DMS153 (cell line): ENCODE results near the gene MINDY3.
"Not testable (repeated sequence)": the region's sequence is repeated elsewhere in the genome, so short reads cannot be mapped to it uniquely, and the experiment has no call there.

Source experiments
- DNase-seq: peaks from one replicate; lab custom pipeline; 2025; lab: John Stamatoyannopoulos, UW

Gene MINDY3

DNA sequence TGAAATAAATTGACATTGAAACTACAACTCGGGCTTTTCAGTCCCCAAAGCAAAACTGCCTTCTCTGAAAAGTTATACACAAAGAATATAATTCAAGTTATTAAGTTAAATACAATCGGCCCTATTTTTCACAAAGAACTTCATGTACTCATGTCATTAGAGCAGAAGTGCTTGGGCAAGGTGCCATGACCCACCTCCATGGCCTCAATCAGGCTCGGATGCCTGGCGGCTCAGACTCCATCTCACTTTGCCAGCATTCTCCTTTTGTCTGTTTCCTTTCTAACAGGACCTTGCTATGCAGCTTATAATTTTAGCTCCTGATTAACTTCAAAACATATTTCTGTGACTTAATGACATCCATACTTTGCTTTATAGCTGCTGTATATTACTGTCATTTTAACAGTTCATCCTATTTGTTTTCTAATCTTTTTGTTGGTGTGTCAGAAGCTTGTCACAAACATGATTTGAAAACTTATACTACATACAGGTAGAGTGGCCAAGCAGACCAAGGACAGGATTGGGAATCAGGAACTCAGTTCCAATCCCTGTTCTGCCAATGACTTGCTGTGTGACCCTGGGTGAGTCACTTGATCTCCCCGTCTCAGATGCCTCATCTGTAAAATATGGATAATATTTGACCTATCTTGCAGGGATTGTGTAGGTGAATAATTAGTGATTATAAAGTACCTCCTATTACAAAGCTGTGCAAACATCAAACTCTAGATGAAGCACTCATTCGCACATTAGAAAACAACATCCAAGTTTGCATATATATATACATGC, 79.8 kb downstream of the MINDY3 start:
- DNase-seq, result no peak

DNA sequence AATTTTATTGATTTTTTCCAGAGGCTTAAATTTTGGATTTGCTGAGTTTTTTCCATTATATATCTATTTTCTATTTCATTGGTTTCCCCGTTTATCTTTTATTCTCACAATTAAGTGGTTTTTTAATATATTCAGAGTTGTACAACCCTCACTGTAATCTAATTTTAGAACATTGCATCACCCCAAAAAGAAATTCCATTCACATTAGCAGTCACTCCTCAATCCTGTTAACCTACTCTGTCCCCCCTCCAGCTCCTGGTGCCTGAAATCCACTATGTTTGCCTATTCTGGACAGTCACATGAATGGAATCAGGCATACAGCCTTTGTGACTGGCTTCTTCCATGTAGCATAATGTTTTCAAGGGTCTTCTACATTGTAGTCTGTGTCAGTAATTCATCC, 84.8 kb downstream of the MINDY3 start:
- no peak for DNase-seq

DNA sequence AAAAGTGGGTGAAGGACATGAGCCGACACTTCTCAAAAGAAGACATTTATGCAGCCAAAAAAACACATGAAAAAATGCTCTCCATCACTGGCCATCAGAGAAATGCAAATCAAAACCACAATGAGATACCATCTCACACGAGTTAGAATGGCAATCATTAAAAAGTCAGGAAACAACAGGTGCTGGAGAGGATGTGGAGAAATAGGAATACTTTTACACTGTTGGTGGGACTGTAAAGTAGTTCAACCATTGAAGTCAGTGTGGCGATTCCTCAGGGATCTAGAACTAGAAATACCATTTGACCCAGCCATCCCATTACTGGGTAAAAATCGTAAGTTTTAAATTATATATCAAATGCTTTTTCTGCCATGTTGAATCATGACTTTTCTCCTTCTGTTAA, 85.8 kb downstream of the MINDY3 start:
- not testable (repeated sequence) for DNase-seq

DNA sequence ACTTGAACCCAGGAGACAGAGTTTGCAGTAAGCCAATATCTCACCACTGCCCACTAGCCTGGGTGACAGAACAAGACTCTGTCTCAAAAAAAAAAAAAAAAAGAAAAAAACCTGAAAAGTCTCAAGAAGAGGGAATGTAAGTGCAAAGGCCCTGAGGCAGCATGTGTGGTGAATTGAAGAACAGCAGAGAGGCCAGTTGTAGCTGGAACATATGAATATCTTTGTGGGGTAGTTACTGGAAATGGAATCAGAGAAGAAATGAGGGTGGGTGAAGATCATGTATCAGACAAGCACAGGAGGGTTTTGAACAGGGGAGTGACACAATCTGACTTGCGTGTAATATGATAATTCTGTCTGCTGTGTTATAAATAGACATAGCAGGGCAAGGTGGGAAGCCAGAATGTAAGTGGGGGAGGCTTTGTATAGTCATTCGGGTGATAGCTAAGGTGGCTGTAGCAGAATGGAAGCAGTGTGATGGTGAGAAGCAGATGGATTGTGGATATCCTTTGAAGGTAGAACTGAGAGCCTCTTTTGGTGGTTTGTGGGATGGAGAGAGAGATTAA, 95.3 kb downstream of the MINDY3 start:
- no peak for DNase-seq

DNA sequence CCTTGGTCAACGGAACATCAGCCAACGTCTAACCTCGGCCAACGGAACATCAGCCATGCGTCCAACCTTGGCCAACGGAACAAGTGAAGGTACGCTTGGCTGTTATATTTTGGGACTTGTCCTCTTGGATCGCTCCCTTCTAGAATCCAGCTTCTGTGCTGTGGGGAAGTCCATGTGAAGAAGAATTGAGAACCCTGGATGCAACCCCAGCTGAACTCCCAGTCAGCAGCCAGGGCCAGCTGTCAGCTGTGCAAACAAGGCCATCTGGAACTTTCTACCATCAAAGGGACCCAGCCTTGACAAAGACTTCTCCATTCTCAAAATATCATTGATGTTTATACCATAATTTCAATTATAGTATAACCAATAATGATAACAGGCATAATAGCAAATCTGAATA, 97.3 kb downstream of the MINDY3 start:
- DNase-seq, result no peak

DNA sequence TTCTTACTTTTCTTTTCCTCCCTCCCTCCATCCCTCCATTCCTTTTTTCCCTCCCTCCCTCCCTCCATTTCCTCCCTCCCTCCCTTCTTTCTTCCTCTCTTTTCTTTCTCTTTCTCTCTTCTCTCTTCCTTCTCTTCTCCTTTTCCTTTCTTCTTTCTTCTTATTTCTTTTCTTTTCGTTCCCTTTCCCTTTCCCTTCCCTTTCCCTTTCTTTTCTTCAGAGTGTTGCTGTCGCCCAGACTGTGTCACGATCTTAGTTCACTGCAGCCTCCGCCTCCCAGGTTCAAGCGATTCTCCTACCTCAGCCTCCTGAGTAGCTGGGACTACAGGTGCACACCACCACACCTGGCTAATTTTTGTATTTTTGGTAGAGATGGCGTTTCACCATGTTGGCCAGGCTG, 98.1 kb downstream of the MINDY3 start:
- DNase-seq, result not testable (repeated sequence)

DNA sequence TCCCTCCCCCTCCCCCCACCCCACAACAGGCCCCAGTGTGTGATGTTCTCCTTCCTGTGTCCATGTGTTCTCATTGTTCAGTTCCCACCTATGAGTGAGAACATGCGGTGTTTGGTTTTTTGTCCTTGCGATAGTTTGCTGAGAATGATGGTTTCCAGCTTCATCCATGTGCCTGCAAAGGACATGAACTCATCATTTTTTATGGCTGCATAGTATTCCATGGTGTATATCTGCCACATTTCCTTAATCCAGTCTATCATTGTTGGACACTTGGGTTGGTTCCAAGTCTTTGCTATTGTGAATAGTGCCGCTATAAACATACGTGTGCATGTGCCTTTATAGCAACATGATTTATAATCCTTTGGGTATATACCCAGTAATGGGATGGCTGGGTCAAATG, 99.1 kb downstream of the MINDY3 start:
- DNase-seq, result not testable (repeated sequence)

DNA sequence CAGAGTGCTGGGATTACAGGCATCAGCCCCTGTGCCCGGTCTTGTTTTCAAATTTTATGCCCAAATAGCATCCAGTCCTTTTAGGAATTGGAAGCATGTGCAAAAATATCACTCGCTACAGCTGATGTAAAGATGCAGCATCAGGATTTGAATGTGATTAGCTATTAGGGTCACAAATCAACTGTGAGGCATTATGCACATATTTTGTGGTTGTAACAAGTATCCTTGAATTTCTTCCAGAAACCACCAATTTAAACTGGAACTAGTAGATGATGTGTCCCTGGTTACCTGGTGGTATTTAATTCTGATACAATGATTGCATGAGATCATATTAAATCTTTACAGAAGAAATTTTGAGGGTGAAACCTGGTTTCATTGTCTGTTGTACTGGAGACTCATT, 99.6 kb downstream of the MINDY3 start:
- DNase-seq, result no peak

DNA sequence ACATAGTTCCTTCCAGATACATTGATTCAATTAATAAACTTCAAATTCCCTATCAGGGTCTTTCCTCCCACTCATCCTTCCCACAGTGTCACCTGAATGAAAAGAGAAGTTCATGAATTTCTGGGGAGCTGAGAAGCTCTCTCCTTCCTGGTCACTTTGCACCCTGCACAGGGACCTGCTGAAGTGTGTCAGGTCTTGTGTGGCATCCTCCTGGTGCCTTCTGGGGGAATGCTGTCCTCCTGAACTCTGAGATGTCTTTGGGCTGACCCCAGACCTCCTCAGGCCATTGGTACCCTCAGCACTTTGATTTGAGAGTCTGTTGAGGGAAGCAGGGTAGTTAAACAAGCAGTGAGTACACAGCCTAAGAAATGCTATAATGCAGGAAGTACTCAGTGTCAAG, 101.0 kb downstream of the MINDY3 start:
- no peak for DNase-seq

DNA sequence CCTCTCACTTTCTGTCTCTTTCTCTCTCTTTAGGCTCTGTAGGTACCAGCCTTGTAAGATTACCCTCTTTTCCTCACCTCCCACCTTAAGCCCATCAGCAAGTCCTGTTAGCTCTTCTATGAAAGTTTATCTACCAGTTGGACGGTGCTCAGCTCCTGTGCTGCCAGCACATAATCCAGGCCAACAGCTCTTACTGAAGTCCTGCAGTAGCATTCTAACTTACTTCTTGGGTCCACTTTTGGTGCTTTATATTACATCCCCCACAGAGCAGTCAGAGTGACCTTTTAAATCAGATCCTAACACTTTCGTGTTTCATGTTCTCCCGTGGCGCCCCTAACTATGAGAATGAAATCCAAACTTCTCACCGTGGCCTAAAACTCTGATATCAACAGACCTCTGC, 101.7 kb downstream of the MINDY3 start:
- no peak for DNase-seq

DNA sequence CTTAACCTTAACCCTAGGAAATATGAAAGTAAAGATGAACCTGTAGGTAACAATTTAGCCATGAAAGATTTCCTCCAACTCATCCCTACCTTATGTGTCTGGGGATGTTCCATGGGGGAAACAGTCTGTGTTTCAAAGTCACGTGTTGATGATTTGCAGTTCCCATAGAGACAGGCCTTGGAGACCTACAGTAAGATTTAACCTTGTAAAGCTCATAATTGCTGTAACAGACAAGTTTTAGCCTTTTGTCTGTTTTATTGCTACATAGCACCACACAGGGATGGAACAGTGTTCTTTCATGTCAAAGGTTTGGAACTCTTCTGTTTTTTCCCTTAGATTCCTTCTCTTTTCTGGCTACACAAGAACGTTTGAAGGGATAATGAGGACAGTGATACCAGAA, 105.4 kb downstream of the MINDY3 start:
- no peak for DNase-seq

DNA sequence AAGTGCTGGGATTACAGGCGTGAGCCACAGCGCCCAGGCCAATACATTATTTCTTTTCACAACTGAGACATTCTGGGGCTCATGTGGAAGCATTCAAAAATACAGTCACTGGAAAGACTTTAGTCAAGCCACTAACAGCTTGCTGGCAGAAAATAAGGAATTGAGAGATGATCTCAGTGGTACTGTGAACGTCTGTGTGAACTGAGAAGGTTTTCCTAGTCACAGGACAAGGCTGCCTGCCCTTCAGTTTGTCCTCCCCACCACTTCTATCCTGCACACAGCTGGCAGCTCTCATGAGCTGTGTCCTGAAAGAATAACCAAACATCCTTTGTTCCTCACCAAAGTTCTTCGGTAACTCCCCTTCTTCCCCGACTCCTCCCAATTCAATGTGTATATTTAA, 109.3 kb downstream of the MINDY3 start:
- no peak for DNase-seq

DNA sequence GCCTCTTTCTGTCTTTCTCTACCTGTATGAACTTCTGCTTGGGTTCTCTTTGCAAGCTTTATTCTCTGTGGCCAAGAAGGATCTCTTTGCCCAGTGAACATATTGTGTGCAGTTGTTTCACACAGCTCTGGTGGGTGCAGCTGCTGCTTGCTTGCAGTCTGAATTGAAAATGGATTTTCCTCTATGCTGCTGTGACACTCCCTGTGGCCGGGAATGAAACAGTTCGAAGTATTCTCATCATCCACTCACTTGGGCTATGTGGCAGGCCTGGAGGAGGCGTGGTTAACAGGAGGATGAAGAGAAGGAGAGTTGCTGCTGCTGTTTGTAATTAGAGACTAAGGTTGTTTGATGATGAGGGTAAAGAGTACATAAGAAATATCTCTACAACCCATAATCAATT, 112.2 kb downstream of the MINDY3 start:
- DNase-seq, result no peak

DNA sequence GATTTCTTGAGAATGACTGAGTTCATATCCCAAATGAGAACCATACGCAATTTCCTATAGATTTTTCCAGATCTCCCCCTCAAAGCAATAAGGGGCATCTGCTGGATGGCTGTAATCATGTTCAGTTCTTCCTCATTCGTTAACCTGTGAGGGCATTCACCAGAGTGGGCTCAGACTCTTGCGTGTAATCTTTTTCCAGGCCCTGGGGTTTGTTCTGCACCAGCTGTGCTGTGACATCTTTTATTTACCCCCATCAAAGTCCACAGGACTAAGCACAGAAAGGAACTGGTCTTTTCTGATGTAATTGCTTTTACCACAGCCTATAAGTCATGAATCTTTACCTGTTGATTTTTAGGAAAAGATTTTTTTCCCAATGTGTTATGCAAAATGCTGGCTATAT, 112.7 kb downstream of the MINDY3 start:
- DNase-seq, result no peak

DNA sequence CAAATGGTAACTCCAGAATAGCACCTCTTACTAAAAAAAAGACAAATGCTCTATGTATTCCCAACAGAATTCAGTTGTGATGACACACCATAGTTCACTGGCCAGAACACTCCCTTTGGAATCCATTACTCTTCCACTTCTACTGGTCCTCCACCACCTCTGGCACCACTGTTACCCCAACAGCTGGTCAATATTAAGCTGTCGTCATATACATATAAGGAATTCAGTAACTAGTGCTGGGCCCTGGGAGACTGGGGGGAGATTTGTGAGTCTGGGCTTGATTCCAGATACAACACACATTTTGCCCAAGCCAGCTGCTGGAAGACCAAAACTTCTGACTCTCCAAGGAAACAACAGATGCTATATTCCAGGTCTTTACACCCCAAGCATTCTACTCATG, 114.6 kb downstream of the MINDY3 start:
- no peak for DNase-seq

DNA sequence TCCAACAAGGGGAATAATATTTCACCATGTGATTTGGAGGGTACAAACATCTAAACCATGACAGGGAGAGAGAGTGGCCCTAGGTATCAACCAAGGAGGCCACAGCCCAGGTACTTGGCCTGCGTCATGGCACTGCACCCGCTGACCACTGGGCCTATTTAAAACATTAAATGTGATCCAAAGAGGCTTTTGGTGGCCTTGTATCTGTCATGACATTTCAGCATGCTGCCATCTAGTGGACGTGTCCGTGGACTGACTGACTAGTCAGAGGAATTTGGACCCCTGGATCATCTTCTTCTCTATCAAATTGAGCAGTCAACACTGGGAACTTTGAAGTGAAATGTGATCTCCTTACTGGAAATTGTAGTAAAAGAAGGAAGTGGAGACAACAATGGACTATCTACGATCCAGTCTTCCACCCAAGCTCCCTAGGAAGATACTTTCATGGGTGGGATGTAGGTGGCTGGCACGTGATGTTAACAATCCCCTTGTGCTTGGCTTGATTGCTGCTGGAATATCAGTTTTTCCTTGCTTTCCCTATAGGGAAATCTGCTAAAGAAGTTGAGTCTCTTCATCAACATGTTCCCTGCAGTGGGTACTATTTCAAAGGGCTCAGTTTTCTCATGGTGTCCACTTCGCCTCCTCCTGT, 116.0 kb downstream of the MINDY3 start:
- DNase-seq, result no peak

DNA sequence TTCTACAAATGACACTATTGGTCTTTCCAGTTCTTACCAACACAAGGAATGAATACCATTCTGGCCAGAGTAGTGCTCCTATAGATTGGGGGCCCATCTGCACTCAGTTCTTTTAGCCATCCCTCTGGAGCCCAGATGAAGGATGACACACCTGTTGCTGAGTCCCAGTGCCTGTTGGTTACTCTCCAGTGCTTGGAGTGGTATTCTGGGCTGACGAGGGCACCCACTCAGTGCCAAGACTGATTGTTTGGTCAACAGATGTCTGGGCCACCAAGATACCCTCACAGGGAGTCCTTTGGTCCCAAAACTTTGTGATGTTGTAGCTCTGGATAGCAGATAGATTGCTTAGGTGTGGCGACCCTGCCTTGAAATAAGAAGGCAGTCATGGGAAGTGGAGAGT, 116.9 kb downstream of the MINDY3 start:
- no peak for DNase-seq

DNA sequence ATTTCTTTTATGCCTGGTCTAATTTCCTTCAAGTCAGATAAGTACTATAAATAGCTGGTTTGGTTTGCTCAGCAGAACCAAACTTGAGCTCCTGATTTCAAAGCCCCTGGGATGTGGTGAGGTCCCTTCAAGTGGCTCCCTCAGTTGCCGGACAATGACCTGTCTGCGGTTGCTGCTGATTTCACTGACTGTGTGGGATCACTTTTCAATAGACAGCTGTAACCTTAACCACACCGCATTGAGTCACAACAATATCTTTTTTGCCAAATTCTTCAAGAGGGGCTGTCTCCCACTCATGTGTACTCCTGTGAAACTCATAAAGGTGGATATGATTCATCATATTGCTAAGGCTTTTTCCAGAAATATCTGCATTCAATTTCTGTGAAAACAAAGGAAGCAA, 117.5 kb downstream of the MINDY3 start:
- DNase-seq, result no peak

DNA sequence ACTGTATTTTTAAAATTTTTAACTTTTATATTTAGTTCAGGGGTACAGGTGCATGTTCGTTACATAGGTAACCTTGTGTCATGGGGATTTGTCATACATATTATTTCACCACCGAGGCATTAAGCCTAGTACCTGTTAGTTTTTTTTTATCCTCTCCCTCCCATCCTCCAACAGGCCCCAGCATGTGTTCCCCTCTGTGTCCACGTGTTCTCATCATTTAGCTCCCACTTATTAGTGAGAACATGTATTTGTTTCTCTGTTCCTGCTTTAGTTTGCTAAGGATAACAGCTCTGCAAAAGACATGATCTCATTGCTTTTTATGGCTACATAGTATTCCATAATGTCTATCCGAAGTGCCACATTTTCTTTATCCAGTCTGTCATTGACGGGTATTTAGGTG, 118.2 kb downstream of the MINDY3 start:
- DNase-seq, result no peak

DNA sequence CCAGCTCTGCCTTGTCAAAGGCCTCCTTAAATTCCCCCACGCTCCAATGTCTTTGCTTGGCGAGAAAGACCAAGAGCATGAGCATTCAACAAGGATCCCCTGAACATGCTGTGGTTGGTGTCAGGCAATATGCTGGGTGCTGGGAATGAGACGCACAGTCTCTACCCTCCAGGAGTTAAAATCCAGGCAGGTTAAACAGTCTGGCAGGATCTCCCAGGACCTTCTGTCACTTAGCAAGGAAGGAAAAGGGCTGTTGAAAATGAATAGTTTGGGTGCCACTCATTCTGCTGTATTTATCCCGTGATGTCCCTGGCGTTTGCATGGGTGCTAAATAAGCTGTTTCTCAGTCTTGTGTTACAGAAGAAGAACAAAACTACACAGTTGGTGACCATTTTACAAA, 118.7 kb downstream of the MINDY3 start:
- no peak for DNase-seq

DNA sequence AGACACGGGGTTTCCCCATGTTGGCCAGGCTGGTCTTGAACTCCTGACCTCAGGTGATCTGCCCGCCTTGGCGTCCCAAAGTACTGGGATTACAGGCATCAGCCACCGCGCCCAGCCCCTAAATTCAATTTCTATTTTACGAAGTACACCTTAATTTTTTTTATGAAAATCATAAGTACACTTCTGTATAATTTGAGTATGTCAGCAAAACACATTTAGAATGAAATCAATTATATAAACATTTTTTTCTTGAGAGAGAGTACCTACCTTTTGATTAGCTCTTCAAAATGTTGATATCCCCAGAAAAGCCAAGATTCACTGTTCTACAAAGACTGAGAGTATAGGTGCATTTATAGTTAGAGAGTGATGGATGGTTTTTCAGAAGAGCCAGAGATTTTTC, 120.0 kb downstream of the MINDY3 start:
- DNase-seq, result no peak

DNA sequence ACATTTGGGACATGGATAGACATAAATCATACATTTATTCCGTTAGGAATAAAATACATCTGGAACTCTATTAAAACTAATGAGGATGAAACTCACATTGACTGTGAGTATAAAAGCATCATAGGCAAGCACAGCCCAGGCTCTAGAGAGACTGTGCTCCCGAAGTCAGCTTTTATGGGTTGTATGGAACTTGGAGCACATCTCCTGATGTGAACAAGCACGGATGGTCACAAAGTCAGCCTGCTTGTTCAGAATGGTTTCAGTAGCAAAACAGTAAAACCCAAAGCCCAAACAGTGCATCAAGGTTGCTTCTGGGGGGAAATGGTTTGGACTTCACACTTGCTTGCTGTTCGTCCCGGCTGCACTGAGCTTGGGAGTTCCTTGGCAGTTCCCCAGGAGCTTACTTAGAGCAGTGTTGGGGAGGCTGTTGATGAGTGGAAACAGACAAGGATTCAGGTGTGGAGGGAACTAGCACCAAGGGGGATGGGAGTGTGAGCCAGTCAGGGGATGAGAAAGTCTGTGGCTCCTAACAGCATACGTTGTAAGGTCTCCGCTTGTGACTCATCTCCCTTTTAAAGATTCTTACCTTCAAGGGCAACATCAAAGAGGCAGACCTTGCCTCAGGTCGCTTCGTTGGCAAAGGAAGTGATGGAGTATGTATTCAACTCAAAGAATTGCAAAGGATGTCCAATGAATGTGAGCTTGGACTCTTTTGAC, 120.9 kb downstream of the MINDY3 start:
- no peak for DNase-seq
